ENCODE measurements around the gene WDR48.

- no peak for TF ChIP-seq CTCF (IDR thresholded peaks at IDR 0.05)
- TF ChIP-seq POLR2A (IDR thresholded peaks at IDR 0.05), result no peak
Observed at GRCh38 chr3:39130693-39131265, 79.0 kb downstream of the WDR48 start.

All from thyroid gland (tissue), 4 donors.